Astrocyte (in vitro differentiated cells and primary cell): ENCODE data around the gene FUT1.

Source experiments
- CTCF ChIP-seq: IDR thresholded peaks from 2 replicates; pipeline ENCODE4 v1.5.1; 2011; ENCODE audit warnings: low read depth, mild to moderate bottlenecking, inconsistent platforms, low read length, moderate library complexity; ENCODE audit not compliant: insufficient read depth
- EZH2 ChIP-seq: IDR thresholded peaks from 2 replicates; pipeline ENCODE4 v1.6.1; 2012; ENCODE audit warnings: mild to moderate bottlenecking, low read length, inconsistent platforms; ENCODE audit not compliant: insufficient read depth

GRCh38 chr19:48737360-48737998 is 15.0 kb downstream of the FUT1 start:
- TF ChIP-seq CTCF (no peak), EZH2 (no peak)
